GM06990 (cell line): ENCODE measurements around the gene PFKFB3.
"Not testable (repeated sequence)": the region's sequence is repeated elsewhere in the genome, so short reads cannot be mapped to it uniquely, and the experiment has no call there.

ENCODE experiments used
- DNase-seq: peaks from one replicate; pipeline ENCODE4 v3.0.0-alpha.2; 2011; ENCODE audit not compliant: insufficient read length; ENCODE audit errors: extremely low read depth
- H3K27me3 ChIP-seq: replicated peaks from 2 replicates; pipeline ENCODE4 v1.6.0; 2011; ENCODE audit warnings: low read length; ENCODE audit not compliant: control insufficient read depth, insufficient read depth
- H3K36me3 ChIP-seq: 2 replicates; pipeline ENCODE4 v1.5.1; 2011; ENCODE audit warnings: low read length; ENCODE audit not compliant: control insufficient read depth, insufficient read depth
- H3K4me3 ChIP-seq: replicated peaks from 2 replicates; pipeline ENCODE4 v1.5.1; 2011; ENCODE audit warnings: low read depth, mild to moderate bottlenecking, control low read depth, low read length
- TF ChIP-seq, protein P1 (sequence below): IDR thresholded peaks from 2 replicates; pipeline ENCODE4 v1.5.1; 2011; ENCODE audit warnings: low read length, control low read depth, mild to moderate bottlenecking, inconsistent platforms; ENCODE audit not compliant: insufficient read depth, poor library complexity, severe bottlenecking

The PFKFB3 gene

GRCh38 chr10:6204341-6205191 lies 1.8 kb downstream of the PFKFB3 start:
- TF ChIP-seq, protein P1, sequence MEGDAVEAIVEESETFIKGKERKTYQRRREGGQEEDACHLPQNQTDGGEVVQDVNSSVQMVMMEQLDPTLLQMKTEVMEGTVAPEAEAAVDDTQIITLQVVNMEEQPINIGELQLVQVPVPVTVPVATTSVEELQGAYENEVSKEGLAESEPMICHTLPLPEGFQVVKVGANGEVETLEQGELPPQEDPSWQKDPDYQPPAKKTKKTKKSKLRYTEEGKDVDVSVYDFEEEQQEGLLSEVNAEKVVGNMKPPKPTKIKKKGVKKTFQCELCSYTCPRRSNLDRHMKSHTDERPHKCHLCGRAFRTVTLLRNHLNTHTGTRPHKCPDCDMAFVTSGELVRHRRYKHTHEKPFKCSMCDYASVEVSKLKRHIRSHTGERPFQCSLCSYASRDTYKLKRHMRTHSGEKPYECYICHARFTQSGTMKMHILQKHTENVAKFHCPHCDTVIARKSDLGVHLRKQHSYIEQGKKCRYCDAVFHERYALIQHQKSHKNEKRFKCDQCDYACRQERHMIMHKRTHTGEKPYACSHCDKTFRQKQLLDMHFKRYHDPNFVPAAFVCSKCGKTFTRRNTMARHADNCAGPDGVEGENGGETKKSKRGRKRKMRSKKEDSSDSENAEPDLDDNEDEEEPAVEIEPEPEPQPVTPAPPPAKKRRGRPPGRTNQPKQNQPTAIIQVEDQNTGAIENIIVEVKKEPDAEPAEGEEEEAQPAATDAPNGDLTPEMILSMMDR: no peak
- DNase-seq: no peak

DNA sequence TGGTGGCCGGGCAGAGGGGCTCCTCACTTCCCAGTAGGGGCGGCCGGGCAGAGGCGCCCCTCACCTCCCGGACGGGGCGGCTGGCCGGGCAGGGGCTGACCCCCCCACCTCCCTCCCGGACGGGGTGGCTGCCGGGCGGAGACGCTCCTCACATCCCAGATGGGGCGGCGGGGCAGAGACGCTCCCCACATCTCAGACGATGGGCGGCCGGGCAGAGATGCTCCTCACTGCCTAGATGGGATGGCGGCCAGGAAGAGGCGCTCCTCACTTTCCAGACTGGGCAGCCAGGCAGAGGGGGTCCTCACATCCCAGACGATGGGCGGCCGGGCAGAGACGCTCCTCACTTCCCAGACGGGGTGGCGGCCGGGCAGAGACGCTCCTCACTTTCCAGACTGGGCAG lies 3.8 kb downstream of the PFKFB3 start:
- H3K4me3 ChIP-seq, H3K36me3 ChIP-seq, DNase-seq, H3K27me3 ChIP-seq: not testable (repeated sequence)

More at GRCh38 chr10:6204341-6205191, 1.8 kb downstream of the PFKFB3 start:
- Histone ChIP-seq H3K4me3 (peak overlapping the region; percentile 73), H3K36me3 (no peaks in the 10 kb centered on the region), H3K27me3 (no peaks in the 10 kb centered on the region; the same call in none of the 2 replicates)

DNA sequence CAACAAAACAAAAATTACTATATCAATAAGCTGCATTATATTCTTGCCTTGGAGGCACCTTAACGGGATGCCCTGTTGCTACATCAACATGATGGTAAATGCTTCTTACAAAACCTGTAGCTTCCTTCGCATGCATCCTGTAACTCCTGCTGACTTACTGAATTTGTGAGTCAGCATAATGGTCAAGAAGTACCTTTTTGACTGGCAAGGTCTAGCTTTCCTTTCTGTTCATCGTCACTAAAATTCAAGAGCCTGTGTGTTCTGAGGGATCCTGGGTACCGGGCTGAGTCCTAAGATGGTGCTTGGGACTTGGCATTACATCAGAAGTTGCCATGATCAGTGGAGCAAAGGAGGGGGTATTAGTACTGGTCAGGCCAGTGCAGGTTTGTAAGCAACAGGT lies 4.9 kb downstream of the PFKFB3 start:
- DNase-seq: no peak
- Histone ChIP-seq H3K27me3 (no peaks in the 10 kb centered on the region; the same call in none of the 2 replicates), H3K4me3 (no peak overlapping the region), H3K36me3 (no peaks in the 10 kb centered on the region)
- TF ChIP-seq, protein P1: no peak

GRCh38 chr10:6208799-6209235 lies 6.1 kb downstream of the PFKFB3 start:
- Histone ChIP-seq H3K4me3 (no peak overlapping the region), H3K36me3 (peaks cover 3% of the 10 kb centered on the region; the same call in 1 of the 2 replicates), H3K27me3 (no peaks in the 10 kb centered on the region; the same call in none of the 2 replicates)
- DNase-seq: no peak
- TF ChIP-seq, protein P1: no peak

- Histone ChIP-seq H3K27me3 (no peaks in the 10 kb centered on the region; the same call in 1 of the 2 replicates), H3K36me3 (peaks cover 3% of the 10 kb centered on the region), H3K4me3 (no peak overlapping the region)
- no peak for DNase-seq
- TF ChIP-seq, protein P1: no peak
These were observed 8.6 kb downstream of the PFKFB3 start for GRCh38 chr10:6211341-6211670.
